NCI-H2227 treated with DMSO at 0.1 percent for 48 hours (cell line): ENCODE results near the gene CACNB2.

Experiments
- DNase-seq: peaks from one replicate; lab custom pipeline; 2025; lab: John Stamatoyannopoulos, UW

The CACNB2 gene

DNA sequence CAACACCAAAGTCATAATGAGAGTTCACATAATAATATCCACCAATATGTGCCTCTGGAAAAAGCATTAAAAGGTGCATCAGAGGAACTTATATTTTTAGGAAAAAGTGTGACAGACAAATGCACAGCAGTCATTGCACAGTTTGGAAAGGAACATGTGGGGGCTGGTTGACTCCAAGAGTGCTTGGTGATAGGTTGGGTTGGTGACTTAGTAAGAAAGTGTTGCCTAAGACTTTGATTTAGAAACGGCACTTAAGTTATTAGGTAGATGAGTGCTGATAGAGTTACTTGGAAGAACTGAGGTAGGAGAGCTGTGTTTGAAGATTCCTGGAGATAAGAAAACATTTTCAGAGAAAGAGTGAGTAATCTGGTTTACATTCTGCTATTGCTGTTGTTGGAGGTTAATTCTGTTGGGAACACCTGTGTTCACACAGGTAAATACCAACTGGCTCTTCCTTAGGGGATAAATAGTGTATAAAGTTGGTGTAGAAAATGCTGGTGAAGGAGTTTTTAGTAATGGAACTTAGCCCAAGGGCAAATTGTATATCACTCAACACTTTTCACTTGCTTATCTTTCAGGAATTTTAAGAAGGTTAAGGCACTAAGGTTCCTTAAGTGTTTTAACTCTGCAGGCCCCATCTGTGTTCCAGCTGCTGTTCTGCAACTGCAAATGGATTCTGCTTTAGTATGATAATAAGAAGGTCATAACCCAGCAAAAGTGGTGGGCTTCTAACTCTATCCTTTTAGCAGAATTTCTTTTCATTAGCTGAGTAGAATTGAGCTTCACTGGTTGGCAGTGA, 315.1 kb downstream of the CACNB2 start:
- DNase-seq: no peak

DNA sequence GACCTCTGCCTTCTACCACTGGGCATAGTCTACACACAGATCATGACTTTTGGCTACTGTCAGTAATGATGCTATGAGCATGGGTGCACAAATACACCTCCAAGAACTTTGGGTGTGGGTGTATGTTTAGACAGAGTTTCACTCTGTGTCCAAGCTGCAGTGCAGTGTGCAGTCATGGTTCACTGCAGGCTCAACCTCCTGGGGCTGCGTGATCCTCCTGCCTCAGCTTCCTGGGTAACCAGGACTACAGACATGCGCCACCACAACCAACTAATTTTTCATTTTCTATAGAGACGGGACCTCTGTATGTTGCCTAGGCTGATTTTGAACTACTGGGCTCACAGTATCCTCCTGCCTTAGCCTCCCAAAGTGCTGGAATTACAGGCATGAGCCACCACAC, 316.8 kb downstream of the CACNB2 start:
- no peak for DNase-seq

DNA sequence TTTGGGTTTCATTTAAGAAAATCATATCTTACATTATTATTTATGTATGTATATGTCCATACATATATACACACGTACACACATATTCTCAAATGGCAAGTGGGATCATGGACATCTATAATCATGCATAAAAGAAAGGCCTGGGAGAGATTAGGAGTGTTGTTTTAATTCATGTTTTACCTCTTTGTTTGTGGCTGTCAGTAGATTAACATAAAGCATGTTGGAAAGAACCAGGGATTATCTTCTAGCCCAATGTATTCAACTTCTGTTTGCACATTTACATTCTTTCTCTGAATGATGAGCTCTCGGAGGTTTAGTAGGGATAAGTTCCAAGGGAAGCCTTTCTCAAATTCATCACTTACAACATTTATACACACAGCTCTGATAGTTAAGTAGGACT, 319.8 kb downstream of the CACNB2 start:
- no peak for DNase-seq

DNA sequence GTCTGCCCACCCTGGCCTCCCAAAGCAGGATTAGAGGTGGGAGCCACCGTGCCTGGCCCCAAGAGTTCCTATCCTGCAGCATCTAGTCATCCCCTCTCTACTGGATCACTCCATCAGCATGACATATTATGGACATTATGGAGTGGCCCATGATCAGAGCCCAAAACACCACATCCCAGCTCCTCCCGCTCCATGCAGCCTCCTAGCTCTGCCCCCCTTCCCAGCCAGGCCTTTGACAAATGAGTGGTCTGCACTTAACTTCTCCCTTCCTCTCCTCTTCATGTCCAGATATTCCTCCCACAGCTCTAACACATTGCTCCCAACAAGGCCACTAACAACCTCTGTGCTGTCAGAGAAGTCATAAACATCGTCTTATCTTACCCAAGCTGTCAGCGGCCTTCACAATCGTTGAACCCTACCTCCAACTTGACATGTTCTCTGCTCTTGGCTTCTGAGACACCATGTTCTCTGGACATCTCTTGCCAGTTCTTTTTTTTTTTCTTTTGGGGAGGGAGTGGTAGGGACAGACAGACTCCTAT, 323.5 kb downstream of the CACNB2 start:
- DNase-seq: no peak

DNA sequence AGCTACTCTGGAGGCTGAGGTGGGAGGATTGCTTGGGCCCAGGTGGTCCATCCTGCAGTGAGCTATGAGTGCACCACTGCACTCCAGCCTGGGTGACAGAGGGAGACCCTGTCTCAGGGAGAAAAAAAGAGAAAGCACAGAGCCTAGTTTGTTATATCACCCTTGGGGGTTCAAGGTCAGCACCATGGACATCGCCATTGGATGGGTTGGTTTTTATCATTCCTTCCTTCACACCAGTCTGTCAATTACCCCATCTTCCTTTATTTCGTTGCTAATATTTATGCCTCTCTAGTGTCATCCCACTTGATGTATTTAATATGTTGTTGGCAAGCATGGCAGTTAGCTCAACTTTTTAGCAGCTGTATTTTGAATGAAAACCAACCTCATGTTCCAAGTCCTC, 328.9 kb downstream of the CACNB2 start:
- DNase-seq: no peak

DNA sequence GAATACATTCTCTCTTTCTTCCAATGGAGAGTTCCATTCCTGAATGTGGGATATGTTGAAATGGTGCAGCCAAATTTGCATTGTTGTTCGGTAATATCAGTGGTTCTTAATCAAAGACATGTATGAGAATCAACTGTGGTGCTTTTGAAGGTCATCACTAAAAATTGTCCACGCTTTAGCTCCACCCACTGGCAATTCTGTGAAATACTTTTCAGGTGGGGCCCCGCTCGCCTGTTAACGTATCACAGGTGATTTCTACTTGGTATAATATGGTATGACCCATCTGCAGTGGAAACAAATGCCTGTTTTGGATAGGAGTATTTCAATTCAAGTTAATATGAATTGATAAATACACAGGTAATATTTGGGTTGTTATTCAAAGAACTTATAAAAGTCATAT, 332.8 kb downstream of the CACNB2 start:
- peak; percentile 38 for DNase-seq

DNA sequence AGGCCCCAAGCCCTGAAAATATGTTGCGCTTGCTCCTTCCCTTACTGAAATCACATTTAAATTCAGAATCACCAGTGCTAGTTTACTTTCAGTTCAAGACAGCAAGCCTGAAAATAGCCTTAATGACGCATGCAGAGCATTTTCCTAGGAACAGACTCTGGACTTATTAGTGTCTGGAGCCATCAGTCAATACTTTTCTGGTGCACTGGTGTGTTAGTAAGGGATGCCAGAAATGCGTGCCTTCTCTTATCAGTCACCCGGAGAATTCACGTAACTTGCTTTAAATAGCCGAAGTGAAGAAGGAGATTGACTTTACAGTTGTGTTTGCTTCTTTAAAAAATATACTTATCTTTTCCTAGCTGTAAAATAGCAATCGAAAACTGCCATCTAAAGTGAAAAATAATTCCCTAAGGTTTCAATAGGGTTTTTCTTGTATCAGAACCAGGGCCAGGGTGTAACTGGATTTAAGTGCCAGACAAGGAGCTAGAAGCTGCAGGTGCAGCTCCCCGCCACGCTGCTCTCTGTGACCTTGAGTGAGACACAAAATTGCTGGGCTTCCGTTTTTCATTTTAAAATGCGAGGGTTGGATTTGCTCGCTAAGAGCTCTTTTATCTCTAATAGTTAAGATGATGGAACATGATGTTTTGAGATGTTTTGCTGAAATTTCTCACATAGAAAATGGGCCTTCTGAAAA, 333.3 kb downstream of the CACNB2 start:
- peak; percentile 89 for DNase-seq

DNA sequence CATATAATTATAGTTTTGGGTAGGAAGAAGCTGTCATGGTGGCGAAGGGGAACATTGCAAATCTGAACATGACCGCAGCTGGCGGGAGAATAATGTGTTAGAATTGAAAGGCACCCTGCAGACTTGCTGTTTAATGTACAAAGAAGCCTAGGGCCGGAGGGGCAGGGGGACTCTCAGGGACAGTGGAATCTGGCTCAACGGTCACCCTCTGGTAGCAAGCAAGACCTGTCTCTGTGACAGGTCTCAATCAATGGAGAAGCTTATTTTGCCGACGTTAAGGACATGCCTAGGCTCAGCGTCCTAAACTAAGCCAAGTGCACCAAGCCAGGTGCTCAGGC, 333.9 kb downstream of the CACNB2 start:
- DNase-seq: peak; percentile 91

DNA sequence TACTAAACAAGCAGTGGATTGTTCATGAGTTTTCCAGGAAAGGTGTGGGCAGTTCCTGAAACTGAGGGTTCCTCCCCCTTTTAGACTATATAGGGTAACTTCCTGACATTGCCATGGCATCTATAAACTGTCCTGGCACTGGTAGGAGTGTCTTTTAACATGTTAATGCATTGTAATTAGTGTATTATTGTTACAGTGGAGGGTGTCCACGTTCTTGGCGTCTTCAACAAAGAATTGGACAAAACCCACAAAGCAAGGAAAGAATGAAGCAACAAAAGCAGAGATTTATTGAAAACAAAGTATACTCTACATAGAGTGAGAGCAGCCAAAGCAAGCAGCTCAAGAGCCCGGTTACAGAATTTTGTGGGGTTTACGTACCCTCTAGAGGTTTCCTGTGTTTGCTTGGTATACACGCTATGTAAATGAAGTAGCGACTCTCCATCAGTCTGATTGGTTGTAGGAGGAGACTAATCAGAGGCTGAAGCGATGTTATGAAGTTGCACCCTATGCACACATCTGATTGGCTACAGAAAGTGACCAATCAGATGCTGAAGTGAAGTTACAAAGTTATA, 335.9 kb downstream of the CACNB2 start:
- no peak for DNase-seq

DNA sequence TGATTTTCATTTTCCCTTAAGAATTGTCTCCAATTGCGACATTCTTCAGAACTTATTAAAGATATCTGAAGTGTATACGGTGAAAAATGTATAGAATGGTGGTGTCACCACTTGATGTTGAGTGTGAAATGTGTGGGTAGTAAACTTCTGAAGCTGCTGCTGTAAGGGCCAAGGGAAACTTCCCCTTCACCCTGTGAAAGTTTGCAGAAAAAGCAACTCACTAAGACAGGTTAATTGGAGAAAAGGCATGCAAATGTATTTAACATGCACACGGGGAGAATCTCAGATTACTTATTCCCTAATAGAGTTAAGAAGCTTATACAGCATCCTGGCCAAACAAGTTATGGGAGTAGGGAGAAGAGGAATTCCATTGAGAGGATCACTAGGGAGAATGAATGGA, 338.1 kb downstream of the CACNB2 start:
- no peak for DNase-seq

DNA sequence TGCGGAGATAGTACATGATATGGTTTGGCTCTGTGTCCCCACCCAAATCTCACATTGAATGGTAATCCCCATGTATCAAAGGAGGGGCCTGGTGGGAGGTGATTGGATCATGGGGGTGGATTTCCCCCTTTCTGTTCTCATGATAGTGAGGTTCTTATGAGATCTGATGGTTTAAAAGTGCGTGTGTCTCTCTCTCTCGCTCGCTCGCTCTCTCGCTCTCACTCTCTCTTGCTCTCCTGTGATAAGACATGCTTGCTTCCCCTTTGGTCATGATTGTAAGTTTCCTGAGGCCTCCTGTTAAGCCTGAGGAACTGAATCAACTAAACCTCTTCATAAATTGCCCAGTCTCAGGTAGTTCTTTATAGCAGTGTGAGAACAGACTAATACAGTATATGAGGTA, 339.3 kb downstream of the CACNB2 start:
- DNase-seq: no peak

DNA sequence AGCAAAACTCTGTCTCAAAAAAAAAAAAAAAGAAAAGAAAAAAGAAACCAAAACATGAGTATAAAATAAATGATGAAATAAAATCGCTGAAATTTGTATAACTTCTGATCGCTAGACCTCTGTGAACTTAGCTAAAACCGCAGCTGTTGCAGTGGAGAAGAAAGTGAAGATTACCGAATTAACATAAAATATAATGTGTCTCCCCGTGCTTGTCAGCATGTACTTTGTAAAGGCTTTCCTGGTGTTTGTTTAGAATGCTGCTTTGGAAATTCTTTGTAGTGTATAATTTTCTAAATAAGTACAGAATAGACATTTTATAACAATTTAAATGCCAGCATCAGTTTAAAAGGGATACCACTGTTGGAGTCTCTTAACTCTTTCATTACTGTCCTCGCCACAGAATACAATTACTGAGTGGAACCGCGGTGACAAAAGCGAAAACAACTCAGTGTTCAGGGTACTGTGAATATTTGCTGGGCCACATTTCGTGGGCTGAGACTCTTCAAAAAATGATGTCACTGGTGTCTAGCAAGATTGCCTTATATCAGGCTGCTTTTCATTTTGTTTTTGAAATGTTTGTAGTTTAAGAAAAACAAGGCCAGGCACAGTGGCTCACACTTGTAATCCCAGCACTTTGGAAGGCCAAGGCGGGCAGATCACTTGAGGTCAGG, 343.4 kb downstream of the CACNB2 start:
- DNase-seq: peak; percentile 48

DNA sequence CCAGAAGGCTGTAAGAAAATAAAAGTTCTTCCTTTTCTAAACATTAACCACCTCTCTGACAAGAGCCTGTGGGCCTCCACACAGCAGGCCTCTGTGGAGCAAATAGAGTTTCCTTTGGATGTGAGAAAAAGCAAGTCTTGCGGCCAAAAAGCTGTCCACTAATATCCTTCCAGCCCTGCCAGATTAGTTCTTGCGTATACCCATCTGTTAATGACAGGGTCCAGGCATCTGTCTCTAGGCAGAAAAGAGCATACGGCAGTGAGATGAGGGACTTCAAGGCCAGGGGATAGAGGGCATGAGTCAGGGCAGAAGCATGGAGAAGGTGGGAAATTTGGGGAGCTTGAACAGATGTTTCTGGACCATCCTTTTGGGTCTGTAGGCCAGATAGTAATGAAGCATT, 346.2 kb downstream of the CACNB2 start:
- DNase-seq: no peak

DNA sequence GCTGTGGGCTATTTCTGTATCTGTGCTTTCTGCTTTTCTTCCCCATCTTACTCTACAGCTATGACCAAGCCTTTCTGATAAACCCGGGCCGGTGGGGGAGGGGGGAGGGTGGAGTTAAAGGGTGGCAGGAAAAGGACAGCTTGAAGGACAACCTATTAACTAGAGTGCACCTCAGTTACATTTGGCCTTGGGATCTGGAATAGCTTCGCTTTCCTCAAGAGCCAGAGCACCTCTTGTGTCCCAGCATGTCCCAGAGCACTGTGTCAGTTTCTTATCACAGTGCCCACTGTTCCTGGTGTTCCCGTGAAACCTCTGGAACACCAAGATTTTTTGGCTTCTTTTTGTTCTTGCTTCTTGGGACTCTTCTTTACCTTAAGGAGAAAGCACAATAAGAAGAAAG, 350.5 kb downstream of the CACNB2 start:
- no peak for DNase-seq

DNA sequence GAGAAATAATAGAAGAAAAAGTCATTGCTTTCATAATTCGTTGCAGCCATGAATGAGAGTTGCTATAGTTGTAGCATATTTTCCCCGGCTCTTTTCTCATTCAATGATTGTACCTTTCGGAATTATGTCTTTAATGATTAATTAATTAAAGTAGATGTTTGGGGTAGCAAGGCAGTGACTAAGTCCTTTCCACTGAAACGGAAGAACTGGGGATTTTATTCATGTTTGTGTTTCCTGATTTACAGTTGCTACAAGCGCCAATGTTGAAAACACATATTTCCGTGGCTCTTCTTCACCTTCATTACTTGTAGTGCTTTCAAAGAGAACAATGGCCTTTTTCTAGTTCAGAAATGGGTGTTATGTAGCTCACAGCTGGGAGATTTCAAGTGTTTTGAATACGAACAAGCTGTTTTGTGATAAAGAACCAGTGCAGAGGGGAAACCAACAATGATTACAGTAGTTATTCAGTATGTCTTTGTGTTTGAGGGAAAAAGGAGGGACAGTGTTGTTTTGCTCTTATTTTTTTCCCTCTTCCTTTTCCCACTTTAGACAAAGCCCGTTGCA, 357.7 kb downstream of the CACNB2 start:
- no peak for DNase-seq

DNA sequence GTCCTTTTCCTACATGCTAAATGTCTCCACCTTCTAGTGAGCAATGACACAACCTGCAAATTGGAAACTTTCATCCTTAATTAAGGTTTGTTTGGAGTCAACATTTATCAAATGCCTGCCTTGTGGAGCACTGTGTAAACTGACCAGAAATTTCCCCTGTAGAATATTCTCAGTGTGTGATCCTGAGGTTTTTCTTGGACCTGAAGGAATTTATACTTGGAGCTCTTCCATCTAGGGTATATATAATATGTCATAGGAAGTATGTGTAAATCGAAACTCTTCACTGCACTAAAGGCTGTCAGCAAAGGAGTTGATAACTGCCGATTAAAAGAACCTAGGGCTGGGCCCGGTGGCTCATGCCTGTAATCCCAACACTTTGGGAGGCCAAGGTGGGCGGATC, 358.8 kb downstream of the CACNB2 start:
- DNase-seq: no peak

DNA sequence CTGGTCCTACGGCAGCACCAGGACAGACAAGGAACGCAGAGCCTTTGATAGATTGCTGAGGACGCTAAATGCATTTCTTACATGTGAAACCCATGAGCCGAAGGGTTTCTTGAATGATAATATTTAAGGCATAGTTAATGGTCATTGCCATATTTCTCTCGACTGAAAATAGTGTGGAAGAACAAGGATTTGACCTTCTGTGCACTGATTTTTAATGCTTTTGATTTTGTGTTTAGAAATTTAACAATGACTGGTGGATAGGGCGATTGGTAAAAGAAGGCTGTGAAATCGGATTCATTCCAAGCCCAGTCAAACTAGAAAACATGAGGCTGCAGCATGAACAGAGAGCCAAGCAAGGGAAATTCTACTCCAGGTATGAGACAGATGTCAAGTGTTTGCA, 360.4 kb downstream of the CACNB2 start:
- DNase-seq: no peak

DNA sequence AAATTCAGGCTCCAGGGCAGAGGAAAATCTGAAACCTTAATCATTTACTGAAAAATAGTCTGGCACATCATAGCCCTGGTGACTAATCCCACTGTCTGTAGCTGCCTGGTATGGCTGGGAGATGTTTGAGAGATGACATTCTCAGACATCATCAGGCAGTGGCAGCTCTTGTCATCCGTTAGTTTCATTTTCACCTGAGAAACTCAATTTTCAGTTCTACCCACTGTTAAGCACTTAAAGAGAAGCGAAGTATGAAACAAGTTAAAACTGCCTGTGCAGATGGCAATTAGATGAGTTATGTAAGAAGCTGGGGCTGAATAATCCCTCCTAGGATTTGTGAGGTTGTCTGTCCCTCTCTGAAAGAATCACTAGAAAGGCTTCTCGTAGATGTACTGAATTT, 361.0 kb downstream of the CACNB2 start:
- no peak for DNase-seq

DNA sequence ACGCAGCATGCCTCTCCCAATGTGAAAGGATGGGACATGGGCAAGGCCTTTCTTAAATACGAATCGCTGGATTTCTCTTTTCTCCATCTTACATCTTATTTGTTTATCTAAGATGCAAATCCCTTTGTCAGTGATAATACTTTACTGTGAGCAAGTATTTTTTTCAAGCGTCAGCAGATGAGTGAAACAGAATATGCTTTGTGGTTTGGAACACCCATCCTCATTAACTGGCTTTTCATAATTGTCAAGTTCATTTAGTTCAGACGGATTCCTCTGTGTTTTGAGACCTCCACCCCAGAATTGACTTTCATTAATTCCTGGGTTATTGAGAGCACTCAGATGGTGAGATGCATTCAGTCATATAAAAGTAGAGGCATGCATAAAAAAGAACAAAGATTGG, 361.4 kb downstream of the CACNB2 start:
- DNase-seq: no peak

DNA sequence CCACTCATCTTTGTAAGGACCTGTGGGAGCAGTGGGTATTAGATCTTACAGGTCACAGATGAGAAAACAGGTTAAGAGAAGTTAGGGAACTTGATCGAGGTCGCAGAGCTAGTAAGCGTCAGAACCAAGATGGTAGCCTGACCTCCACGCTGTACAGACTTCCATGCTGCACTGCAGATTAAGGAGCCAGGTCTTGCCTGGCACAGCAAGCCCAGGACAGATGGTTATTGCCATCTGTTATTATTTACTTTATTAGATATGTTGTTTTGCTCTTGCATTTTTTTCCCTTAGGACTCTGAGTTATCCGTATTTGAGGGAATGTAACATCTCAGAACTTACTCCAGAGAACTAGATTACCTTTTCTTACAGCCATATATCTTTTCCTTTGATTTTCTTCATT, 363.9 kb downstream of the CACNB2 start:
- DNase-seq: no peak

DNA sequence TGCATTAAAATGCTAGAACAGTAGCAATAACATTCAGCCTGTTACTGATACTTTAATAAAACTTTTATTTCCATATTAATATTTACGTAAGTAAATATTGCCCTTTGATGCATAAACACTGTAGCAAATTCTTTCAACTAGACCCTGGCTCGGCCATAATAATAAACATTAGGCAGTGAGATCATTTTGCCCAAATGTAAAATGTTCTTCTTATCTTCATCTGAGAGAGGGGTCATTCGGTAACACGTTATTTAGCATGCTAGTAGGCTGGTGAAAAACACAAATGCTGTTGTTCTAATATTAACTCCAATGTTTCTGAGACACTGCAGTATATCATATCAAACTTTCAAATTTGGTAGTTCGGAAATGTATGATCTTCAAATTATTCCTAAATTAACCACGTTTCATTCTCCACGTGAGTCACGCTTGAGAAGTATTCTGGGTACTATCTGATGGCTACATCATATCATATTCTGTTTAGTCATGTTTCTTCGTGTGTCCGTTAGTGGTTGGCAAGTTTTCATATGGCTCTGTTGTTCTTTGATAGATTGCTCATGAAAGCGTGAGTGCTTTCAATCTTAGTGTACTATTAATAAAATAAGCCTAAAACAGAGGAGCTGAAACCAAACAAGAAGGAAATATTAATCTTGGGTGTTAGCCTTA, 365.4 kb downstream of the CACNB2 start:
- no peak for DNase-seq

DNA sequence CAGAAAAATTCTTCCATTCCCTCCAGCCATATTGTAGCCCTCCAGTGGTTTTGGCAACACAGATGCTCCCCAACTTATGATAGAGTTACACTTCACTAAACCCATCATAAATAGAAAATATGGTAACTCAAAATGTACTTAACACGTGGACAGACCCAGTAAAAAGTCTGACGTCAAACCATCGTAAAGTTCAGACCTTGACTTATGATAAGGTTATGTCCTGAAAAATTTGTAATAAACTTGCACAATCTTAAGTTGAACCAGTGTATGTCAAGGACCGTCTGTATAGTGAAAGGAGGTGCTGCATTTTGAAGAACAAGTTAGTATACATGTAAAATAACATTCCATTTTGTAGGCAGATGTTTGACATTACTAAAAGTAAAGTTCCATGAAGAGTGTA, 368.4 kb downstream of the CACNB2 start:
- no peak for DNase-seq
